Thyroid gland (tissue), 4 donors: ENCODE data around the gene GPR45. TPM values are rescaled to one million over a fixed set of nuclear protein-coding genes. Genes with fewer than 3 reads are reported as not detected.

Source experiments
- DNase-seq, 2 donors: peaks; one replicate each; pipeline ENCODE4 v3.0.0-alpha.2; 2019
- H3K27ac ChIP-seq, 3 donors: fragments of 200-600 bp; sonication (generic); 1 replicate in 2 of 3; 2 replicates in 1 of 3; pipeline ENCODE4 v1.5.1; 2016 to 2019; ENCODE audit warnings: mild to moderate bottlenecking in 1 of 3, moderate library complexity in 1 of 3
- H3K27me3 ChIP-seq: fragments of 200-600 bp; sonication (generic); one replicate; pipeline ENCODE4 v1.5.1; 2019
- H3K36me3 ChIP-seq, 2 donors: fragments of 200-600 bp; sonication (generic); one replicate each; pipeline ENCODE4 v1.5.1; 2016 to 2019
- H3K4me1 ChIP-seq, 2 donors: fragments of 200-600 bp; sonication (generic); one replicate each; pipeline ENCODE4 v1.5.1; 2017 to 2019
- H3K4me3 ChIP-seq, 3 donors: fragments of 200-600 bp; sonication (generic); replicated peaks in 1 of 3; 1 replicate in 2 of 3; 2 replicates in 1 of 3; pipeline ENCODE4 v1.5.1; 2016; ENCODE audit warnings: mild to moderate bottlenecking in 1 of 3
- H3K9me3 ChIP-seq: fragments of 200-600 bp; sonication (generic); one replicate; pipeline ENCODE4 v1.5.1; 2017
- POLR2A ChIP-seq, 2 donors: fragments of 450-650 bp; IDR thresholded peaks; one replicate each; pipeline ENCODE4 v1.6.1; 2017; ENCODE audit warnings: antibody characterized with exemption in 2 of 2, mild to moderate bottlenecking in 2 of 2, moderate library complexity in 1 of 2
- WGBS, 2 donors: methylation state at CpG; one replicate each; pipeline ENCODE4 v1.1.5; 2017; 5-methylcytosine and 5-hydroxymethylcytosine counted together
- intact Hi-C: fragments of 100-400 bp; cut with DNase I; formaldehyde crosslinking; loops from one replicate; pipeline ENCODE4 v1.15.1; 2023
- total RNA-seq, 4 donors: library from RNA; depleted of rRNA; stranded (reverse); fragments of >200 nt; gene quantifications; one replicate each; pipeline ENCODE4 v1.2.3, GENCODE V29; 2016
- TF ChIP-seq, protein P1 (sequence below), 6 experiments: fragments of 200-600 bp in 3 of 6; fragments of 450-650 bp in 3 of 6; sonication (generic) in 3 of 6; IDR thresholded peaks; one replicate each; pipeline ENCODE4 v1.5.1; 2016 to 2019; ENCODE audit warnings: antibody characterized with exemption in 6 of 6, mild to moderate bottlenecking in 2 of 6, inconsistent platforms in 1 of 6, moderate library complexity in 1 of 6

Gene GPR45
- total RNA-seq, 4 donors from 2014 or later, result not detected

GRCh38 chr2:105261061-105261460 is 19.5 kb downstream of the GPR45 start:
- Histone ChIP-seq H3K36me3 (peaks cover 0 to 1% of the 10 kb centered on the region in 2 donors), H3K27me3 (no peaks in the 10 kb centered on the region), H3K4me1 (no peaks in the 10 kb centered on the region), H3K9me3 (no peaks in the 10 kb centered on the region), H3K4me3 (no peak overlapping the region), H3K27ac (no peak overlapping the region)
- no peak for TF ChIP-seq POLR2A (IDR thresholded peaks at IDR 0.05)
- TF ChIP-seq, protein P1, sequence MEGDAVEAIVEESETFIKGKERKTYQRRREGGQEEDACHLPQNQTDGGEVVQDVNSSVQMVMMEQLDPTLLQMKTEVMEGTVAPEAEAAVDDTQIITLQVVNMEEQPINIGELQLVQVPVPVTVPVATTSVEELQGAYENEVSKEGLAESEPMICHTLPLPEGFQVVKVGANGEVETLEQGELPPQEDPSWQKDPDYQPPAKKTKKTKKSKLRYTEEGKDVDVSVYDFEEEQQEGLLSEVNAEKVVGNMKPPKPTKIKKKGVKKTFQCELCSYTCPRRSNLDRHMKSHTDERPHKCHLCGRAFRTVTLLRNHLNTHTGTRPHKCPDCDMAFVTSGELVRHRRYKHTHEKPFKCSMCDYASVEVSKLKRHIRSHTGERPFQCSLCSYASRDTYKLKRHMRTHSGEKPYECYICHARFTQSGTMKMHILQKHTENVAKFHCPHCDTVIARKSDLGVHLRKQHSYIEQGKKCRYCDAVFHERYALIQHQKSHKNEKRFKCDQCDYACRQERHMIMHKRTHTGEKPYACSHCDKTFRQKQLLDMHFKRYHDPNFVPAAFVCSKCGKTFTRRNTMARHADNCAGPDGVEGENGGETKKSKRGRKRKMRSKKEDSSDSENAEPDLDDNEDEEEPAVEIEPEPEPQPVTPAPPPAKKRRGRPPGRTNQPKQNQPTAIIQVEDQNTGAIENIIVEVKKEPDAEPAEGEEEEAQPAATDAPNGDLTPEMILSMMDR (IDR thresholded peaks at IDR 0.05), result no peak
- 87 to 96% methylated on average over 5 of the region's 5 CpGs for WGBS, 2 donors
- intact Hi-C loops, result no loop called here
- DNase-seq, result no peak

DNA sequence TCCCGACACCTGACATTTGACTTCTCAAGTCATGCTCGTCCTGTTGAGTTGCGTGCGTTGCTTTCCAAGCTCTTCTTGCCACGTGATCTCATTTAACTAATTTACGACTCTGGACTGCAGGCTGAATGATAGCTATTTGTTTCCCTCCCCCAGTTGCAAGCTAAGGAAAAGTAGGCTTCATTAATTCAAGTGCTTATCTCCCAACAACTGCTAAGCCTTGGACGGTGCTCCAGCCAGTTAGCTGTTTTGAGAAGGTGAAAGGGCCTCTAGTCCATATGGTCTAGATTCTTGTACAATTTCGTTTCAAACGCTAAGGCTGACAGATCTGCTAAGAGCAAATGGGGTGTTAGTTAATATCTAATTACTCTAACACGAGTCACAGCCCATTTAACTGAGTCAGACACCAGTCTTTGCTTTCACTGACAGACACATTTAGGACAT is 21.1 kb downstream of the GPR45 start:
- Histone ChIP-seq H3K9me3 (no peaks in the 10 kb centered on the region), H3K4me3 (no peak overlapping the region), H3K27ac (no peak overlapping the region), H3K36me3 (peaks cover 12 to 17% of the 10 kb centered on the region in 2 donors), H3K4me1 (no peaks in the 10 kb centered on the region), H3K27me3 (no peaks in the 10 kb centered on the region)
- no peak for DNase-seq
- WGBS, 2 donors, result 87 to 88% methylated on average over 10 of the region's 10 CpGs
- TF ChIP-seq POLR2A (IDR thresholded peaks at IDR 0.05), result no peak
- TF ChIP-seq, protein P1 (IDR thresholded peaks at IDR 0.05), result no peak
- intact Hi-C loops, result no loop called here

- Histone ChIP-seq H3K27me3 (no peaks in the 10 kb centered on the region), H3K27ac (no peak overlapping the region), H3K9me3 (no peaks in the 10 kb centered on the region), H3K4me1 (no peaks in the 10 kb centered on the region), H3K36me3 (peaks cover 41 to 64% of the 10 kb centered on the region in 2 donors), H3K4me3 (no peak overlapping the region)
- TF ChIP-seq, protein P1 (IDR thresholded peaks at IDR 0.05), result no peak
- TF ChIP-seq POLR2A (IDR thresholded peaks at IDR 0.05), result no peak
- intact Hi-C loops, result no loop called here
- WGBS, 2 donors, result 94 to 98% methylated on average over 14 to 21 of the region's 21 CpGs
- no peak for DNase-seq
Measured at GRCh38 chr2:105269426-105269825, 27.9 kb downstream of the GPR45 start.

DNA sequence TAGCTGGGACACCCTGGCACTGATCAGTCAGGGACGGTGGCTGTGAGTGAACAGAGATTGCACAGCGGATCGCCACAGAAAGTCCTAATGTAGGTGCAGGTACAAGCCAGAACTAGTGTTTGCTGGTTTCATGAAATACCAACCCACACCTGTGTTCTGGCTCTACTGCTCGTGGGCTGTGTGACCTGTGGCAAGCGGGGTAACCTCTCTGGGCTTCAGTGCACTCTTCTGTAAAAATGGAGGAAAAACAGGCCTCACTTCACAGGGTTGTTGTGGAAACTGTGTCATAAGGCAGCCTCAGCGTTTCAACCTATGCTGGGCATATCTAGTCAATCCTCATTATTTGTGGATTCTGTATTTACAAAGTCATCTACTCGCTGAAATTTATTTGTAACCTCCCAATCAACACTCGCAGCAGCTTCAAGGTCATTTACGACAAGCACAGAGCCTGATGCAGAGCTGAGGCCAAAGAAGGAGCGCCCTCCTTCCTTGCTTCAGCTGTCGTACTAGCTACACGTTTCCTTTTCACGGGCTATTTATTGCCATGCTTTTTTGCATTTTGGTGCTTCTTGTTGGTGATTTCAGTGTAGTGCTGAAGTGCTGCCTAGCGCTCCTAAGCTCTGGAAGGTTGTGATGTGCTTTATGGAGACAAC is 30.0 kb downstream of the GPR45 start:
- no peaks in the 10 kb centered on the region for H3K9me3 ChIP-seq
- WGBS, 2 donors, result 95 to 97% methylated on average over 14 of the region's 14 CpGs
- no peaks in the 10 kb centered on the region for H3K4me1 ChIP-seq
- H3K27ac ChIP-seq, result no peak overlapping the region
- H3K27me3 ChIP-seq, result no peaks in the 10 kb centered on the region
- DNase-seq, result no peak
- H3K4me3 ChIP-seq, result no peak overlapping the region
- H3K36me3 ChIP-seq, result peaks cover 49 to 71% of the 10 kb centered on the region in 2 donors
- intact Hi-C loops, result no loop called here
- TF ChIP-seq, protein P1 (IDR thresholded peaks at IDR 0.05), result no peak
- TF ChIP-seq POLR2A (IDR thresholded peaks at IDR 0.05), result no peak

GRCh38 chr2:105272176-105272575 is 30.6 kb downstream of the GPR45 start:
- Histone ChIP-seq H3K27ac (no peak overlapping the region), H3K9me3 (no peaks in the 10 kb centered on the region), H3K4me1 (no peaks in the 10 kb centered on the region), H3K27me3 (no peaks in the 10 kb centered on the region), H3K4me3 (no peak overlapping the region), H3K36me3 (peaks cover 42 to 70% of the 10 kb centered on the region in 2 donors)
- WGBS, 2 donors, result 83 to 94% methylated on average over 9 of the region's 9 CpGs
- TF ChIP-seq POLR2A (IDR thresholded peaks at IDR 0.05), result no peak
- TF ChIP-seq, protein P1 (IDR thresholded peaks at IDR 0.05), result no peak
- intact Hi-C loops, result no loop called here
- DNase-seq, result no peak
